C4-2B (cell line): Measurements from ENCODE around the gene NRP1.
"Not testable (repeated sequence)": the region's sequence is repeated elsewhere in the genome, so short reads cannot be mapped to it uniquely, and the experiment has no call there.

ENCODE experiments used
- H3K27ac ChIP-seq: fragments of 450-650 bp; 2 replicates; pipeline ENCODE4 v1.5.1; 2017
- ZFX ChIP-seq: fragments of 450-650 bp; IDR thresholded peaks from 2 replicates; pipeline ENCODE4 v1.6.1; 2017
- TF ChIP-seq, protein P1 (sequence below): fragments of 450-650 bp; conservative IDR thresholded peaks from 2 replicates; pipeline ENCODE4 v1.5.1; 2017; ENCODE audit warnings: mild to moderate bottlenecking

NRP1 gene

GRCh38 chr10:33334153-33334804 lies at the start of gene NRP1:
TSS of gene NRP1 (minus strand) at chr10:33334667. CDS start at chr10:33334382, 285 bp downstream.
- H3K27ac ChIP-seq = peak within 1 kb of the TSS; percentile 96
- TF ChIP-seq, protein P1, sequence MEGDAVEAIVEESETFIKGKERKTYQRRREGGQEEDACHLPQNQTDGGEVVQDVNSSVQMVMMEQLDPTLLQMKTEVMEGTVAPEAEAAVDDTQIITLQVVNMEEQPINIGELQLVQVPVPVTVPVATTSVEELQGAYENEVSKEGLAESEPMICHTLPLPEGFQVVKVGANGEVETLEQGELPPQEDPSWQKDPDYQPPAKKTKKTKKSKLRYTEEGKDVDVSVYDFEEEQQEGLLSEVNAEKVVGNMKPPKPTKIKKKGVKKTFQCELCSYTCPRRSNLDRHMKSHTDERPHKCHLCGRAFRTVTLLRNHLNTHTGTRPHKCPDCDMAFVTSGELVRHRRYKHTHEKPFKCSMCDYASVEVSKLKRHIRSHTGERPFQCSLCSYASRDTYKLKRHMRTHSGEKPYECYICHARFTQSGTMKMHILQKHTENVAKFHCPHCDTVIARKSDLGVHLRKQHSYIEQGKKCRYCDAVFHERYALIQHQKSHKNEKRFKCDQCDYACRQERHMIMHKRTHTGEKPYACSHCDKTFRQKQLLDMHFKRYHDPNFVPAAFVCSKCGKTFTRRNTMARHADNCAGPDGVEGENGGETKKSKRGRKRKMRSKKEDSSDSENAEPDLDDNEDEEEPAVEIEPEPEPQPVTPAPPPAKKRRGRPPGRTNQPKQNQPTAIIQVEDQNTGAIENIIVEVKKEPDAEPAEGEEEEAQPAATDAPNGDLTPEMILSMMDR = no peak
- TF ChIP-seq ZFX = no peak

DNA sequence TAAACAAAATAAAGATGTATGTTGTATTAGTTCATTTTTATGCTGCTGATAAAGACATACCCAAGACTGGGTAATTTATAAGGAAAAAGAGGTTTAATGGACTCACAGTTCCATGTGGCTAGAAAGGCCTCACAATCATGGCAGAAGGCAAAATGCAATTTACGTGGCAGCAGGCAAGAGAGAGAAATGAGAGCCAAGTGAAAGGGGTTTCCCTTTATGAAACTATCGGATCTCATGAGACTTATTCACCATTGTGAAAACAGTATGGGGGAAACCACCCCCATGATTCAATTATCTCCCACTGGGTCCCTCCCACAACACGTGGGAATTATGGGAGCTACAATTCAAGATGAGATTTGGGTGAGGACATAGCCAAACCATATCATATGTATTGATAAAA lies 49.7 kb upstream of the NRP1 start:
- H3K27ac ChIP-seq = not testable (repeated sequence)

GRCh38 chr10:33382921-33383713 lies 48.6 kb upstream of the NRP1 start:
- TF ChIP-seq, protein P1 = no peak
- TF ChIP-seq ZFX = no peak
- H3K27ac ChIP-seq = no peak overlapping the region

DNA sequence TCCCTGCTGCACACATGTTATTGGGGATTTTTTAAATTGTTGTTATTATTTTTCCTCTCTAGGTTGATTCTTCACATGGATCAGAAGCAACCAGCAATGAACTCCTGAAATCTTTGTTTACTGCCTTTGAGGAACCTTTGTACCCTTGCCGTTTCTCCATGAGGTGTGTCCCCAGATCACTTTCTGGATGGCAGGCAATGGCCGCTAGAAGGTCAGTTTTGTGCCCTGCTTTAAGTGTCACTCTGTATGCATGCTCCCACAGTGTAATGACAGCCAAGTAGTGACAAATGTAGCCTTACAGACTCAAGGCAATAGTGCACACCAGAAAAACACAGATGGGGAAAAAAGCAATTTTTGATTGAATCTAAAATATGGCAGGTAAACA lies 47.7 kb upstream of the NRP1 start:
- TF ChIP-seq, protein P1 = no peak
- no peak for TF ChIP-seq ZFX
- no peak overlapping the region for H3K27ac ChIP-seq

- no peak overlapping the region for H3K27ac ChIP-seq
- TF ChIP-seq ZFX = no peak
- TF ChIP-seq, protein P1 = no peak
Measured at GRCh38 chr10:33381451-33382215, 47.2 kb upstream of the NRP1 start.

DNA sequence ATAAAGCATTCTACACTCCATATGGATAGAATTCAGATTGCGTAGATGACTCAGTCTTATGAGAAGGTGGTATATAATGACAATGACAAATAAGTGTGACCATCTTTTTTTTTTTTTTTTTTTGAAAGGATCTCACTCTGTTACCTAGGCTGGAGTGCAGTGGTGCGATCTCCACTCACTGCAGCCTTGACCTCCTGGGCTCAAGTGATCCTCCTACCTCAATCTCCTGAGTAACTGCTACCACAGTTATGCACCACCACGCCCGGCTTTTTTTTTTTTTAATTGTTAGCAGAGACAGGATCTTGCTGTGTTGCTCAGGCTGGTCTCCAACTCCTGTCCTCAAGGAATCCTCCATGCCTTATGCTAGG lies 43.2 kb upstream of the NRP1 start:
- no peak overlapping the region for H3K27ac ChIP-seq
- TF ChIP-seq, protein P1 = no peak
- no peak for TF ChIP-seq ZFX

- H3K27ac ChIP-seq = no peak overlapping the region
- TF ChIP-seq ZFX = no peak
- TF ChIP-seq, protein P1 = no peak
Measured at GRCh38 chr10:33376976-33377657, 42.6 kb upstream of the NRP1 start.
